ES-I3 (cell line): ENCODE data around the gene FILIP1.

Experiments
- H3K36me3 ChIP-seq: 2 replicates; pipeline ENCODE4 v1.6.1; 2013; ENCODE audit warnings: mild to moderate bottlenecking, low read length, control low read depth, moderate library complexity; ENCODE audit not compliant: insufficient read depth
- H3K4me1 ChIP-seq: 2 replicates; pipeline ENCODE4 v1.6.1; 2013; ENCODE audit warnings: mild to moderate bottlenecking, control low read depth, low read length; ENCODE audit not compliant: insufficient read depth
- H3K9ac ChIP-seq: 2 replicates; pipeline ENCODE4 v1.6.1; 2013; ENCODE audit warnings: low read depth, mild to moderate bottlenecking, low read length, moderate library complexity
- H3K9me3 ChIP-seq: 2 replicates; pipeline ENCODE4 v1.6.1; 2013; ENCODE audit warnings: mild to moderate bottlenecking, low read length, moderate library complexity; ENCODE audit not compliant: control insufficient read depth, insufficient read depth

The FILIP1 gene

DNA sequence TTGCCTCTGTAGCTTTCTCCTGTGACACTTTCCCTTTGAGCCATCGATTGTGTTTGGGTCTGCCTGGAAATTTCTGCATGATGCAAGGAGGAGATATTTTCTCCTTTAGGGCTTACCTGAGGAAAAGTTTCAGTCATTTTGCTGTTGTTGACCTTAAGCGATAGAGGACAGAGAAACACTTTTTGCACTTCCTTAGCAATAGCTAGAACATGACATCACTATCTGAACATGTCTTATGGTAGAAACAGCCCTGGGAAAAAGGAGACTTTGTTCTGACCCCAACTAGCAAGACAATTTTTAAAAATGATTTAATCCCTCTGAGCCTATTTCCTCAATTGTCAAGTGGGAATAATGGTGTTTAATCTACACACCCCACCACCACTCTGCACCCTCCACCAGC is 9.7 kb upstream of the FILIP1 start:
- H3K9me3 ChIP-seq = no peaks in the 10 kb centered on the region
- peaks cover 29% of the 10 kb centered on the region for H3K4me1 ChIP-seq
- no peak overlapping the region for H3K9ac ChIP-seq
- no peaks in the 10 kb centered on the region for H3K36me3 ChIP-seq

DNA sequence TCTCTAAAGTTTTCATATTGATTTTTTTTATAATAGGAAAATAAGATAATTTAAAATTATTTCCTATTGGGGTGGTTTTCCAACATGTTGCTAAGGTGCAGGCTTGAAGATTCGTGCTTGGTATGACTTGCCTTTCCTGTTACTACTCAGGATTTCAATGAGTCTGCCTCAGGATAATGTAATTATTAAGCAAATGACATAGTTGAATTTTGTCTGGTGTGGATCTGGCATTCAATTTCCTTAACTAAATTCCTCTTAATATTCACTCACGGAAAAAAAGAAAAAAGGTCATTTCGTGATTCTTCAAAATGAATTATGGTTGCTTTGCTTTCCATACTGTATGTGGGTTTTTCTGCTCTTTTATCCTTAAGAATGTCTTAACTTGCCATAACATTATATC is 9.3 kb upstream of the FILIP1 start:
- H3K36me3 ChIP-seq = no peaks in the 10 kb centered on the region
- H3K4me1 ChIP-seq = peaks cover 29% of the 10 kb centered on the region
- no peaks in the 10 kb centered on the region for H3K9me3 ChIP-seq
- no peak overlapping the region for H3K9ac ChIP-seq

DNA sequence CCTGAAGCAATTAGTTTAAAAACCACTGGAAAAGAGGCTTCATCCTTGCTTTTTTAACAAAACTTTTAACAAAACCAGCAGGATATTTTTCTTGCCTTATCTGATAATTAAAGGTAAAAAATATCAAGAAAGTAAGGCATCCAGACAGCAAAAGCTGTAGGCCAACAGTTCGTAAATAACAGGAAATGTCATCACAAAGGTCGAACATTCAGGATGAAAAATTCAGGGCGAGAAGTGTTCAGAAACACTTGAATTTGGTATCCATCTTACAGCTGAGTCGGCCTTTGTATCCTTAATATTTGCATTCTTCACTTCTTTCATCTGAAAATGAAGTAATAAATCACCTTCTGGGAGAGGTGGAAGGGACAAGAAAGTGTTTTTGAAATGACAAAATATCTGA is 8.2 kb upstream of the FILIP1 start:
- Histone ChIP-seq H3K9me3 (no peaks in the 10 kb centered on the region), H3K36me3 (no peaks in the 10 kb centered on the region), H3K9ac (no peak overlapping the region), H3K4me1 (peaks cover 29% of the 10 kb centered on the region)

DNA sequence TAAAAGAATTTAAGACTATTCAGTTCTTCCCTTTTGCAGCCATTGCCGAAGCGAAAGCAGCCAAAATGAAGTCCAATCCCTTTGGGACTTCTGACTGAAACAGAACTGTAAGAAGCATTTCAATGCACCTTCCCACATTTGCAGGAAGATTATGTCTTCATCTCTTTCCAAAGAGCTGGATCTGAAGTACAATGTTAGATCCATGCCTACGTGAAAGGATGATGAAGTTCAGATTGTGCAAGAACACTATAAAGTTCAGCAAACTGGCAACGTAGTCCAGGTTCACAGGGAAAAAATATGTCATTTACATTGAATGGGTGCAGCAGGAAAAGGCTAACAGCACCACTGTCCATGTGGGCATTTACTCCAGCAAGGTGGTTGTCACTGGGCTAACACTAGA is 6.0 kb upstream of the FILIP1 start:
- Histone ChIP-seq H3K36me3 (no peaks in the 10 kb centered on the region), H3K9ac (no peak overlapping the region)

DNA sequence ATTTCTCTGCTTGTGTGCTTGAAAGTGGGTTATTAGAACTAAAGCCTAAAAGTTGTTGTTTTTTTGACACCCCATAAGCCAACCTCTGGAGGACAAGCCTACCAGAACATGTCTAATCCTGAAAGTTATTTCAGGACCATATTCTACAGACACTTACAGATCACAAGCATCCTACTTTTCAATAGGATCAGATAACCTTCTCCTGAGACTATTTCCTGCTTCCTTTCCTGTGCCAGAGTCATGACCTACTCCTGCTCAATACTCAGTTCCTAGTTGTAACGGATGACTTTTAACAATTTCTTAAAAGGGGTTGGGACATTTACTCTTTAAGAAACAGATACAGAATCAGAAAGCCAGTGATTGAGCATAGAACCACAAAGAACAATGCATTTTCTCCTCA is 5.3 kb upstream of the FILIP1 start:
- no peaks in the 10 kb centered on the region for H3K9me3 ChIP-seq
- peaks cover 14% of the 10 kb centered on the region for H3K4me1 ChIP-seq
- no peaks in the 10 kb centered on the region for H3K36me3 ChIP-seq
- H3K9ac ChIP-seq = no peak overlapping the region

More for the DNA sequence above, 6.0 kb upstream of the FILIP1 start:
- Histone ChIP-seq H3K9me3 (no peaks in the 10 kb centered on the region), H3K4me1 (peaks cover 17% of the 10 kb centered on the region)

DNA sequence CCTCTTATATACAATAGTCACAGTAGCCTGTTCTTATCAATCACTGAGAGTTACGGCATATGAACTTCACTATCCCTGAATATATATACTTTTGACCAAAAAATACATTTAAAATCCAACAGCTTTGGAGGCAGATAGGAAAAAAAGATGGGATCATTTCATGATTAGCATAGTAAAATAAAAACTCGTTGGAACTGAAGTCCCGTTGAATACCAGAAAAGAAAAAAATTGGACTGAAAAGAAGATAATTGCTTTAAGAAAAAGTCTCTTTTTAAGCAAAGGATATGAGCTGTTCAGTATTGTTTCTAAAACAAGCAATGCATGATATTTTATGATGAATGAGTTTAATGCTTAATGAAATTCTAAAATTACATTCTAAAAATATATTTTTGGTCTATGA is 4.4 kb upstream of the FILIP1 start:
- H3K9me3 ChIP-seq = no peaks in the 10 kb centered on the region
- no peak overlapping the region for H3K9ac ChIP-seq
- peaks cover 13% of the 10 kb centered on the region for H3K4me1 ChIP-seq
- no peaks in the 10 kb centered on the region for H3K36me3 ChIP-seq

DNA sequence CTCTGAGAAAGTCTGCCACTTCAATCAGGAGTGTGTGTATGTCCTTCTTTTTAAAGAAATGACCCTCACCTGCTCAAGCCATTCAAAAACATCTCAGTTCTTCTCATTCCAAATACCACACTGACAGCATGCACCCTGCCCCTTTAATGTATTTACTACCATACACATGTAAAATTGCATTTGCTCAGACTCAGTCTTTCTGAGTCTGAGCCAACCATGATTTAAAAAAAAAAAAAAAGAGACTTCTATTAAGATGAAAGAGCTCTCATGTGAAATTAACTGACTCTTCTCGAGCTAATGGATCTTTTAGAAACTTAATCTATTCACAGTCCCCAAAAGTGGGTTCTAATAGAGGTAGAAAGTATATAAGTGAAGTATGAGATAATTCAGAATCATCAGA is 1.4 kb upstream of the FILIP1 start:
- H3K9ac ChIP-seq = no peak overlapping the region
- H3K9me3 ChIP-seq = no peaks in the 10 kb centered on the region
- H3K36me3 ChIP-seq = no peaks in the 10 kb centered on the region
- H3K4me1 ChIP-seq = peaks cover 5% of the 10 kb centered on the region; the same call in 1 of the 2 replicates

DNA sequence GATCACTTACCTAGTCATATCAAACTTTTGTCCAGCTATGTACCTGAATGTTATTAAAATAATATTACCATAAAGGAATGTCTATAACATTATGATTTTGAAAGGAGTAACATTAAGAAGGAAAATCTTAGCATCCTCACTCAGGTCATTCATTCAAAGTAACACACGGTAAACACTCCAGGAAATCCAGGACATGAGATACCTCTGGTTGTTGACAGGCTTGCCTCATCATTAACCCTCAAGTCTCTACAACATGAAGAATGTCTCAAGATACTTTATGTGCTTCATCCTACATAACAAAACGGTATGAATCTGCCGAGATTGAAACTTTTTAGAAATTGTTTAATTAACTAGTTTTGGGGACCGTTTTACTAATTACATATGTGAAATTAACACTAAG is 690 bp upstream of the FILIP1 start:
- no peaks in the 10 kb centered on the region for H3K36me3 ChIP-seq
- no peaks in the 10 kb centered on the region for H3K9me3 ChIP-seq
- no peak overlapping the region for H3K9ac ChIP-seq
- H3K4me1 ChIP-seq = peaks cover 5% of the 10 kb centered on the region; the same call in 1 of the 2 replicates

DNA sequence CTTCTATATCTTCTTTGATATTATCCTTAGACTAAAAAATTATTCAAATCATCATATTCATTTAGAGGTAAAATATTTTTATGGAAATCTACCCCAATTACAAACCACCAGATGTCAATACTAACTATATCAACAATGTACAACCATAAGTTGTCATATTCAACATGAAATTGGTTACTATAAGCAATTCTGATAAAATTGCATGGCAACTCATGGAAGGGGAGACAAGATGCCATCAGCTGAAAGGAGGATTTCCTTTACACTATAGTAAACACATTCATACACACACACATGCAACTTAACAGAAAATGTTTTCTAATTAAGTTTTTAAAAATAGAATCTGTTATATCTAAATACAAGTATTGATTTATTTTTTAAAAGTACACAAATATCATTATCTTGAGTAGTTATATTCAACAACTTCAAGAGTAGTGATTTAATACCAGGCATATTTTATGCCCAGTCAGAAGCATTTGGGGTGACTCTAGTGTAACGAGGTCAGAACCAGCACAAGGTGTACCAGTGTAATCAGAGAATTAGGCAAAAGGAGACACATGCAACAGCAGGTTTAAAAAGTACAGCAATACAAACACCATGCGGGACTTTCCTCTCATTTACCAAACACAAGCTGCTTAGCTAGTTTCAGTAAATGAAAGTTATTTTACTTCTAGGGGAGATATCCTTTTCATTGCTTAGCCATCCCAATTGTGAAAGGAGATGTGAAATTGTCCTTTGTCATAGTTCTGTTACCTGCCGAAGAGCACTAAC is 1.0 kb downstream of the FILIP1 start:
- H3K4me1 ChIP-seq = peaks cover 5% of the 10 kb centered on the region; the same call in 1 of the 2 replicates

DNA sequence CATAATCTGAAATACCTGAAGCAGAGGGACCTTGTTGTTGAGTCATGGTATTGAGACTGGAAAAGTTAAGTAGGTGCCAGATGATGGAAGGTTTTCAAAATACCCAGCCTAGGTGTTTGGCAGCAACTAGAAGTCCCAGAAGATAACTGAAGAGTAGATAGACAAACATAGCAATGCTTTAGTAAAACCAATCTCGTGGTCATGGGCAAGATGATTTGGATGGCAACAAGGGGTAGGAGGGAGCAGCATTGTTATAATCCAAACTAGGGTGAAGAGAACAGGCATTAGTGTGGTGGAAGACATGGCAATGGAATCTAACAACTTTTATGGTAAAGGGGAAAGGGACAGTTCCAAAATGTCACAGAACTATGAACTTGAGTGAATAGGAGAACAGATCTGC is 2.3 kb downstream of the FILIP1 start:
- no peaks in the 10 kb centered on the region for H3K9me3 ChIP-seq
- H3K4me1 ChIP-seq = peaks cover 5% of the 10 kb centered on the region; the same call in 1 of the 2 replicates
- H3K9ac ChIP-seq = no peak overlapping the region
- H3K36me3 ChIP-seq = no peaks in the 10 kb centered on the region

More for the DNA sequence above, 1.0 kb downstream of the FILIP1 start:
- no peak overlapping the region for H3K9ac ChIP-seq
- no peaks in the 10 kb centered on the region for H3K9me3 ChIP-seq
- no peaks in the 10 kb centered on the region for H3K36me3 ChIP-seq

DNA sequence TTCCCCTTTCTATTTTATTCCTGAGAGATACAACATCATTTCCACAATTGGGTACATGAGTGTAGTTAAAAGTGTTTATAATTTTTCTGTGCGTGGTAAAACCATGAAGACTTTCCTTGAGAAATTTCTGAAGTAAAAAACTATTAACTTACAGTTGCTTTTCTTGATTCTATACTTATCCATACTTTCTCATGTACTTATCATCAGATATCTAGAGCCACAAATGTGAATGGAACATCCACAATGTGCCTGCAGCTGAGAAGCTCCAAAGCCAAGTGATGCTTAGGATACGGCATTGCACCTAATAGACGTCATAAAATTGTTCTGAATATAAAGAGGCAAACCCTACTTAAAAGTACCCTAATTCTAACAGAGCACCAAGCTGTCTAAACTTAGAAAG is 2.9 kb downstream of the FILIP1 start:
- H3K9ac ChIP-seq = no peak overlapping the region
- H3K9me3 ChIP-seq = no peaks in the 10 kb centered on the region
- peaks cover 5% of the 10 kb centered on the region; the same call in 1 of the 2 replicates for H3K4me1 ChIP-seq
- H3K36me3 ChIP-seq = no peaks in the 10 kb centered on the region

DNA sequence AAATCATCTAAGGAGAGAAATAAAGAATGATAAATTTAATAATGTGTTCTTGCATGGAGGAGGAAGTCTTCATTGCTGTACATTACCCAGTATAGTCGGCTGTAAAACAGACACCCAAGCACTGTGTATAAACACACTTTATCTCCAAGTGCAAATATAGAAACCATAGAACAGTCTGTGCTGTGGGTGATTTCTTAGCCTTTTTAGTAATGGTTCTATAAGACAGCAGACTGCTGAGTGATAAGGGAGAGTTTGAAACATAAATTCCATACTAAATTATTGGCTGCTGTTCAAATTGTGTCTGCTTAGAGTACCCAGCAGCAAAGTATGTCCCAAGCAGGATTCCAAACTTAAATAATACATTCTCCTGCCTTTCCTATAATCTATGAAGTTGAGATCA is 4.6 kb downstream of the FILIP1 start:
- no peaks in the 10 kb centered on the region for H3K9me3 ChIP-seq
- no peaks in the 10 kb centered on the region for H3K36me3 ChIP-seq
- H3K9ac ChIP-seq = no peak overlapping the region
- peaks cover 5% of the 10 kb centered on the region; the same call in 1 of the 2 replicates for H3K4me1 ChIP-seq

DNA sequence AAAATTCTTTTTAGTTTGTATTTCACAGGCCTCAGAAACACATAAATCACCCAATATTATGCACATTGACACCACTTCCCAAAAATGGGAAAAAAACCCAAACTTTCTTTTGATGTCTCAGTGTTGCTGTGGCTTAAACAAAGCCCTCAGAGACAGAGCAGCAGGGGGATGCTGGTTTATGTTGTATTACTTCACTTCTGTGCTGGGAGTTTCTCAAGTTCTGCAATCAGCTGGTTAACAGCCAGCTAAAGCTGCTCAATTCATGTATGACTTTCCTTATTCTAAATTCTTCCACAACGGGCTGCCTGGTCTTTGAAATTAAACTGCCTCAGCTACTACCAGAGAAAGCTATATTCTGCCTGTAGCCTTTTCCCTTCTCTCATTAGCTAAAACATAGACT is 5.6 kb downstream of the FILIP1 start:
- Histone ChIP-seq H3K4me1 (no peaks in the 10 kb centered on the region), H3K9ac (no peak overlapping the region), H3K9me3 (no peaks in the 10 kb centered on the region), H3K36me3 (no peaks in the 10 kb centered on the region)

DNA sequence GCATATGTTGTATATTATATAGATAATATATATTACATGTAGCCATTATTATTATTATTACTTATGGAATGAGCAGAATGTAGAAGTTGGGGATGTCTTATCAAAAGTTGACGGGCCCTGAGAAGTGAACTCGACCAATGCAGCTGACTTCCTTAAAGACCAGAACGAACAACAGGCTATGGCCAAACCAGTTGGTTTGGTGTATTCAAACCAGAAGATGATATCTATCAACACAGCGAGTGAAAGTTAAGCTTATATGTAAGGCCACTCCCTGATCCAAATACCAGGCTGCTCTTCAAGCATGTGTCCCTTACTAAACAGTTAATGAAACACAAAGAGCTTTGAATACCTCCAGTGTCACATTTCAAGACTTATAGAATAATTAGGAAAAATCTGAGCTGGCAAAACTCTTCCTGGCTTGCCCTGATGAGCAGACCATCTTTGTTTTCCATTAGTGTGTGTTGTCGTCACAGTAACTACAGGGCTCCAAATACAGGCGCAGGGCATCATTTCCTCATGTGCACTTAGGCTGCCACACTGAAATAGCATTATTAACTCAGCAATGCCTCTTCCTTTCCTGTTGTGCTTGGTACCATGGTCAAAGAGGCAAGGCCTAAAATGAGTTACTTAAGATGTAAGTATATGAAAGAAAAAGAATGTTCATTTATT is 6.6 kb downstream of the FILIP1 start:
- Histone ChIP-seq H3K9ac (no peak overlapping the region), H3K36me3 (no peaks in the 10 kb centered on the region), H3K9me3 (no peaks in the 10 kb centered on the region), H3K4me1 (peaks cover 3% of the 10 kb centered on the region; the same call in 1 of the 2 replicates)

DNA sequence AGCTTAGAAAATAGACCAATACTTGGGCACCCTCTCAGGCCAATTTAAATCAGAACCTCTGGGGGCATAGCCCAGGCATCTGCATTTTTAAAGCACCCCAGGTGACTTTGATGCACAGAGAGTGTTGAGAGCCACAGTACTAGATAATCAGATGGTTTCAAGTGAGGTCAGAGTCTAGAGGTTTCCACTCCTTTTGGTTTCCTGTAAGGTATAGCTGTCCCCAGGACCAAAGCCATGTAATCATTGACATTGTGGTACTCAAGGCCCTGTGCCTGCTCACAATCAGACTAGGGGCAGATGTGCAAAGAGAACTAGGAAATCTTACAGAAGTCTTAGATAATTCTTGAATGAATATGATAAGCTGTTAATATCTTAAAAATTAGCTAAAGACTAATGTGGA is 9.1 kb downstream of the FILIP1 start:
- Histone ChIP-seq H3K4me1 (peaks cover 16% of the 10 kb centered on the region), H3K9ac (no peak overlapping the region), H3K9me3 (no peaks in the 10 kb centered on the region), H3K36me3 (no peaks in the 10 kb centered on the region)
